ENCODE data around the gene BEND2. TPM values are rescaled to one million over a fixed set of nuclear protein-coding genes. Genes with fewer than 3 reads are reported as not detected.

The BEND2 gene
- total and polyA plus RNA-seq, 2 of the 8 experiments (the other 6 are each of a cell fraction or from before 2014, with no cell fraction given) = not detected

- no peak for DNase-seq (ENCODE audit: low read depth in 1 of 2, low spot score in 2 of 2)
- H2BK15ac ChIP-seq (ENCODE audit: low read length) = no peak overlapping the region
- no peak overlapping the region for H3K14ac ChIP-seq (ENCODE audit: insufficient read length)
- WGBS, 2 experiments (ENCODE audit: extremely low coverage in 1 of 2, insufficient coverage in 1 of 2, insufficient read length in 1 of 2, insufficient replicate concordance in 2 of 2, low coverage in 1 of 2, low lambda C conversion rate in 2 of 2, missing lambda C conversion rate in 1 of 2) = 93% methylated on average over 5 of the region's 7 CpGs; no CpG with 5 or more reads in 1 of the 2 experiments
- no peaks in the 10 kb centered on the region for H4K20me1 ChIP-seq (replicated peaks in 1 of 2; ENCODE audit: control insufficient read depth in 1 of 2, insufficient read depth in 2 of 2, low read length in 2 of 2)
- no peak overlapping the region for H3K4me2 ChIP-seq (ENCODE audit: insufficient read depth in 1 of 2, low read depth in 2 of 2, low read length in 2 of 2)
- no peaks in the 10 kb centered on the region for H3K4me1 ChIP-seq (replicated peaks in 1 of 4; ENCODE audit: control insufficient read depth in 3 of 4, insufficient read depth in 4 of 4, low read length in 3 of 4)
- H3K79me1 ChIP-seq (ENCODE audit: low read depth, low read length) = no peaks in the 10 kb centered on the region
- ChIA-PET CTCF (ENCODE audit: partially characterized antibody) (interaction anchor here (0.9 to 1.1 kb wide), 2 partner anchors 8 to 290 kb away, joined by 3 read pairs; no protein-coding TSS in a partner anchor), POLR2A (ENCODE audit: partially characterized antibody) (no interaction called here)
- no peaks in the 10 kb centered on the region for H3K79me2 ChIP-seq (ENCODE audit: control insufficient read depth in 1 of 2, insufficient read depth in 2 of 2, low read length in 2 of 2)
- H3K9me3 ChIP-seq (ENCODE audit: insufficient read depth in 2 of 2, low read depth in 1 of 2, low read length in 1 of 2) = no peaks in the 10 kb centered on the region
- no peak overlapping the region for H4K8ac ChIP-seq (ENCODE audit: extremely low read depth, insufficient read depth, low read length)
- H2BK12ac ChIP-seq (ENCODE audit: low read depth, low read length) = no peak overlapping the region
- no peak overlapping the region for H2BK20ac ChIP-seq (ENCODE audit: low read length)
- no peak overlapping the region for H2AK5ac ChIP-seq (ENCODE audit: low read depth, low read length)
- no peaks in the 10 kb centered on the region for H3K36me3 ChIP-seq (ENCODE audit: control insufficient read depth in 2 of 4, insufficient read depth in 4 of 4, low read length in 3 of 4)
- FAIRE-seq = no peak
- H3K18ac ChIP-seq (ENCODE audit: extremely low read depth, low read length) = no peak overlapping the region
- H3K4ac ChIP-seq (replicated peaks; ENCODE audit: insufficient read length, low read depth, low read length) = no peak overlapping the region
- no peaks in the 10 kb centered on the region for H3K27me3 ChIP-seq (replicated peaks in 1 of 4; ENCODE audit: control insufficient read depth in 3 of 4, extremely low read depth in 1 of 4, insufficient read depth in 3 of 4, low read length in 3 of 4)
- TF ChIP-seq EP300 (IDR thresholded peaks at IDR 0.05; ENCODE audit: borderline replicate concordance in 1 of 2, low read depth in 2 of 2, low read length in 2 of 2) = no peak
- TF ChIP-seq CEBPB (IDR thresholded peaks at IDR 0.05; ENCODE audit: low read depth, low read length) = peak; percentile 74
- H3K56ac ChIP-seq (replicated peaks; ENCODE audit: insufficient read length, low read depth, low read length) = no peak overlapping the region
- no peak overlapping the region for H3K23ac ChIP-seq (ENCODE audit: insufficient read length)
- H3K27ac ChIP-seq (ENCODE audit: low read depth, low read length) = no peak overlapping the region
- no peak overlapping the region for H4K91ac ChIP-seq (replicated peaks; ENCODE audit: insufficient read length, low read length)
- H2BK120ac ChIP-seq (replicated peaks; ENCODE audit: low read depth, low read length) = no peak overlapping the region
- H3K4me3 ChIP-seq (ENCODE audit: extremely low read depth in 1 of 4, insufficient read depth in 2 of 4, low read depth in 3 of 4, low read length in 4 of 4) = no peak overlapping the region
- no peak overlapping the region for H4K5ac ChIP-seq (ENCODE audit: insufficient read length, low read depth, low read length)
- H3K23me2 ChIP-seq (ENCODE audit: low read depth, low read length) = no peaks in the 10 kb centered on the region
- H2BK5ac ChIP-seq (ENCODE audit: low read depth, low read length) = no peak overlapping the region
- no peak overlapping the region for H3K9ac ChIP-seq (replicated peaks in 1 of 4; ENCODE audit: extremely low read depth in 1 of 4, low read depth in 3 of 4, low read length in 3 of 4)
- H2AFZ ChIP-seq (ENCODE audit: low read length) = no peak overlapping the region
These were observed 46.5 kb downstream of the BEND2 start for GRCh38 chrX:18174209-18174608.

All from H1 (cell line).